COLO668 (cell line): ENCODE results near the gene SLC17A7.
"Not testable (repeated sequence)": the region's sequence is repeated elsewhere in the genome, so short reads cannot be mapped to it uniquely, and the experiment has no call there.

Experiments used
- DNase-seq: peaks from one replicate; lab custom pipeline; 2025; ENCODE audit not compliant: unreplicated experiment; lab: John Stamatoyannopoulos, UW

Gene SLC17A7

DNA sequence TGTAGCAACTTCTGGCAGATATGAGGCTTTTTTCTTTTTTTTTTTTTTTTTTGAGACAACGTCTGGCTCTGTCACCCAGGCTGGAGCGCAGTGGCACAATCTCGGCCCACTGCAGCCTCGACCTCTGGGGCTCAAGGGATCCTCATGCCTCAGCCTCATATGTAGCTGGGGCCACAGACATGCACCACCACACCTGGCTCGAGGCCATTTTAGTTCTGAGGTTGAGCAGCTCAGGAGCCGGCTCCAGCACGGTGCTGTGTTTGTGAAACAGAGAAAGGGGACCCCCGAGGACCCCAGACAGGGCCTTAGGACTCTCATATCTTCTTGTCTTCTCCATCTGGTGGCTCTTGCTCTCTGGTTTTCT is 29.3 kb upstream of the SLC17A7 start:
- DNase-seq: no peak

GRCh38 chr19:49469828-49470614 is 28.7 kb upstream of the SLC17A7 start:
- DNase-seq: no peak

DNA sequence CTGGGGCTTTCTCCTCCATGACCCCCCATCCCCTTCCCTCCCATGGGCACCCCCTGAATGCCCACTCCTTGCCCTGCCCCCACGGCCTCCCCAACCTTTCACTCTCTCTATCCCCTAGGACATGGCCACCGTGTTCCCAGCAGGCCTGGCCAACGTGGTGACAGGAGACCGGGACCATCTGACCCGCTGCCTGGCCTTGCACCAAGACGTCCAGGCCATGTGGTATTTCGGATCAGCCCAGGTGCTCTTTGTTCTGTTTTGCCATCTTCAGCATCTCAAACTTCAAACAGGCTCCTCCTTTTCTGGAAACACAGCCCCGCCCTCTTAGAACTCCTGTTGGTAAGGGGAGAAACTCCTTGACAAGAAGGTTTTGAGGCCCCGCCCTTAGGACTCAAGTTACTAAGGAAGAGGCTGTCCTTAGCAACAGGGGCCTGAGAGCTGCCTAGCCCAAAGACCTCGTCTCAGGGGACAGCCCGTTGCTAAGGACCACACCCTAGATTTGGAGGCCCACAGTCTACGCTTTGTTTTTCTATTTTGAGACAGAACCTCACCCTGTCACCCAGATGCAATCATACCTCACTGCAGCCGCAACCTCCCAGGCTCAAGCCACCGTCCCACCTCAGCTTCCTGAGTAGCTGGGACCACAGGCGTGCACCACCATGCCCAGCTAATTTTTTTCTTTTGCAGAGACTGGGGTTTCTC is 27.6 kb upstream of the SLC17A7 start:
- no peak for DNase-seq

- DNase-seq: no peak
These were observed 26.9 kb upstream of the SLC17A7 start for GRCh38 chr19:49468199-49468598.

DNA sequence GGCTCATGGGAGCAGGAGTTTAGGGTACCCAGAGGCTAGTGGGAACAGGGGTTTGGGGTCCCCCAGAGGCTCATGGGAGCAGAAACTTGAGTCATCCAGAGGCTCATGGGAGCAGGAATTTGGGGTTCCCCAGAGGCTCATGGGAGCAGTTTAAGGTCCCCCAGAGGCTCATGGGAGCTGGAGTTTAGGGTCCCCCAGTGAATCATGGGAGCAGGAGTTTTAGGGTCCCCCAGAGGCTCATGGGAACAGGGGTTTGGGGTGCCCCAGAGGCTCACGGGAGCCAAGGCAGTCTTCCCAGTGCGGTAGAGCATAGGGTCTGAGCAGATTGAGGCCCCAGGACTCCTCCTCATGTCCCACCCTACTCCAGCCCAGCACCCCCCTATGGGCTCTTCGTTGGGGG is 24.0 kb upstream of the SLC17A7 start:
- DNase-seq: no peak

DNA sequence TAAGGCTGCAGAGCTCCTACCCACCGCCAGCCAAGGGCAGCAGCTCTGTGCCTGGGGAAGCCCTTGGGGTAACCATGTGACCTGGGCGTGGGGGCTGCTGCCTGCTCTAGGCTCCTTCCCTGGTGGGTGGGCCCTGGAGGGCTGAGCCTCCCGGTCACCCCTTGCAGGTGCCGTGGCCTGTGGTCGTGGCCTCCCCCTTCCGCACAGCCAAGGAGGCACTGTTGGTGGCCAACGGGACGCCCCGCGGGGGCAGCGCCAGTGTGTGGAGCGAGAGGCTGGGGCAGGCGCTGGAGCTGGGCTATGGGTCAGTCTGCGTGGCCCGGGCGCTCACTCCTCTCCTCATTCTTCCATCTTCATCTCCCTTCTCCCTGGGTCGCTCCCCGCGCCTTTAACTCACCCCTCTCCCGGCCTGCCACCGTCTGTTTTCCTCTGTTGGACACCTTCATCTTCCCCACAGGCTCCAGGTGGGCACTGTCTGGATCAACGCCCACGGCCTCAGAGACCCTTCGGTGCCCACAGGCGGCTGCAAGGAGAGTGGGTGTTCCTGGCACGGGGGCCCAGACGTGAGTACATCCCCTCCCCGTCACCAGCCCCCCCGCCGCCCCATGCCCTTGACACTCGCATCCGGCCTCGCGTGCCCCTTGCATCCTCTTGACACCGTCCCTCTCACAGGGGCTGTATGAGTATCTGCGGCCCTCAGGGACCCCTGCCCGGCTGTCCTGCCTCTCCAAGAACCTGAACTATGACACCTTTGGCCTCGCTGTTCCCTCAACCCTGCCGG is 22.8 kb upstream of the SLC17A7 start:
- DNase-seq: no peak

DNA sequence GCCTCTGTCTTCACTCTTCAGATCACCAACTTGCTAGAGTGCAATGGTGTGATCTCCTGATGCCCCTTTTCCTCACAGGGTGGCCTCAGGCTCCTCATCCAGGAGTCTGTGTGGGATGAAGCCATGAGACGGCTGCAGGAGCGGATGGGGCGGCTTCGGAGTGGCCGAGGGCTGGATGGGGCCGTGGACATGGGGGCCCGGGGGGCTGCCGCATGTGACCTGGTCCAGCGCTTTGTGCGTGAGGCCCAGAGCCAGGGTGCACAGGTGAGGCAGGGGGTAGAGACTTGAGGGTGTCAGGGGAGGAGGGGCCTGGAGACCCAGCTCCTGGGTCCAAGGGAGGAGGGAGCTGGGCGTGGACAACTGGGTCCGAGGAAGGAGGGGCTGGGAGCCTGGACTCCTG is 21.2 kb upstream of the SLC17A7 start:
- no peak for DNase-seq

GRCh38 chr19:49461656-49462055 is 20.3 kb upstream of the SLC17A7 start:
- no peak for DNase-seq

DNA sequence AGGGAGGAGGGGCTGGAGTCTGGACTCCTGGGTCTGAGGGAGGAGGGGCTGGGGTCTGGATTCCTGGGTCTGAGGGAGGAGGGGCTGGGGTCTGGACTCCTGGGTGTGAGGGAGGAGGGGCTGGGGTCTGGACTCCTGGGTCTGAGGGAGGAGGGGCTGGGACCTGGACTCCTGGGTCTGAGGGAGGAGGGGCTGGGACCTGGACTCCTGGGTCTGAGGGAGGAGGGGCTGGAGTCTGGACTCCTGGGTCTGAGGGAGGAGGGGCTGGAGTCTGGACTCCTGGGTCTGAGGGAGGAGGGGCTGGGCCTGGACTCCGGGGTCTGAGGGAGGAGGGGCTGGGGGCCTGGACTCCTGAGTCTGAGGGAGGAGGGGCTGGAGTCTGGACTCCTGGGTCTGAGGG is 19.8 kb upstream of the SLC17A7 start:
- not testable (repeated sequence) for DNase-seq

GRCh38 chr19:49459388-49459787 is 18.1 kb upstream of the SLC17A7 start:
- DNase-seq: no peak

GRCh38 chr19:49458567-49458903 is 17.2 kb upstream of the SLC17A7 start:
- DNase-seq: no peak

- DNase-seq: no peak
These were observed 15.0 kb upstream of the SLC17A7 start for GRCh38 chr19:49456326-49456725.

GRCh38 chr19:49455773-49456172 is 14.4 kb upstream of the SLC17A7 start:
- no peak for DNase-seq

DNA sequence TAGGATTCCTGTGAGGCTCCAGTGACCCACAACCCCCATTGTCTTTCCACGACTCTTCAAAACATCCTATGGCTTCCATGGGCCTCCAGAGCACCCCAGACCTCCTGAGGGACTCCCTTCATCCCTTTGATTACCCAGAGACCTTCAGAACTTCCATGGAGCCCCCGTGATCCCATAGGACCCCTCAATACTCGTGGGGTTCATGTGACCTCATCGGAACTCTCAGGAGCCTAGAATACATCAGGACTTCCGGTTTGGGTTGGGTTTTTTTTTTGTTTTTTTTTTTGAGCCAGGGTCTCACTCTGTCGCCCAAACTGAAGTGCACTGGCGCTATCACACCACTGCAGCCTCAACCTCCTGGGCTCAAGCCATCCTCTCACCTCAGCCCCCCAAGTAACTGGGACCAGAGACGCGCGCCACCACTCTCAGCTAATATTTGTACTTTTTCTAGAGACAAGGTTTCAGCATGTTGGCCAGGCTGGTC is 12.5 kb upstream of the SLC17A7 start:
- DNase-seq: no peak

DNA sequence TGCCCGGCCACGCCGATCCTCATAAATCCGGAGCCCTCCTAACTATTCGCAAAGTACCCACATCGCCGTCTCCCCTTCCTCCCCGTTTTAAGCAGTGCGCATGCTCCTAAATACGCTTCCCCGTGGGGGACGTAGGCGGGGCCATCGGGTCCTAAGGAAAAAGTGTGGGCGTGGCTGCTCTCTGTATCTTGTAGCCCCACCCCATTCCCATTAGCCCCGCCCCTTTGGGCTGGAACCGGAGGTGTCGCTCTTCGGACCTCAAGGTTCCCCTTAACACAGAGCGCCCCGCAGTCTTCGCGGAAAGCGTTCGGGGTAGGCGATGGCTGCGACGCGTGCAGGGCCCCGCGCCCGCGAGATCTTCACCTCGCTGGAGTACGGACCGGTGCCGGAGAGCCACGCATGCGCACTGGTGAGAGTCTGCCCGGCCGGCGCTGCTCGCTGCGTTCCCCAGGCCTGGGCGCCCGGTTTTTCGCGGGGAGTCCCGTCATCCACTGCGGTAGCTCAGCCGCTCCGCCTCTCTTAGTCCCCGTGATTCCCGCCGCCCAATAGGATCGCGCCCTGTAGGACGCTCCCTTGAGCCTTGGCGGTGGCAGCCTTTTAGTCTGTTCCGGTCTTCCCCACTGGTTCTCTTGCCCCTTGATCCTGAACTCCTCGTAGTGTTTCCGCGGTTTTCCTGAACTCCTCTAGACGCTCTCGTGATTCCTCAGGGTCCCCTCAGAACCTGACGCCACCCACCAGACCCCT is 11.9 kb upstream of the SLC17A7 start, which contains the start of gene ALDH16A1:
TSS of gene ALDH16A1 (plus strand) at position 213 of the 744 bp plus-strand sequence. CDS start at position 320, 107 bp downstream.
- peak; percentile 98 for DNase-seq

- DNase-seq: peak; percentile 97
These were observed 10.3 kb upstream of the SLC17A7 start, which contains the start of gene PIH1D1 for GRCh38 chr19:49451430-49452181. Gene PIH1D1, minus strand, starts transcription at chr19:49451814. Its CDS starts 240 bp downstream, at chr19:49451574.

DNA sequence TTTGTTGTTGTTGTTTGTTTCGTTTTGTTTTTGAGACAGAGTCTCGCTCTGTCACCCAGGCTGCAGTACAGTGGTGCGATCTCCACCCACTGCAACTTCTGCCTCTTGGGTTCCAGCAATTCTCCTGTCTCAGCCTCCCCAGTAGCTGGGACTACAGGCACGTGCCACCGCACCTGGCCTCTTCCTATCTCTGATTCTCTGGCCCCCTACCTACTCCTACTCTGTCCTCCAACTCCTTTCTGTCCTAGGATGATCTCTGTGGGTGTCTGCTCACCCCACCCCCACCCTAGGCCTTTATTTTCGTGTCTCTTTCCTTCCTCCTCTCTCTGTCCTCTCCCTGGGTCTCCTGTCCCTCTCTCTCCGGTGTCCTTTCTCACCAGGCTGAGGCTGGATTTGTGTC is 9.1 kb upstream of the SLC17A7 start:
- DNase-seq: no peak

- DNase-seq: no peak
These were observed 7.1 kb upstream of the SLC17A7 start for GRCh38 chr19:49448432-49448786.

- no peak for DNase-seq
These were observed 6.4 kb upstream of the SLC17A7 start for GRCh38 chr19:49447485-49448431.
